Vagina (tissue), 2 donors: ENCODE measurements around the gene AKAP6. TPM values are rescaled to one million over a fixed set of nuclear protein-coding genes. Genes with fewer than 3 reads are reported as not detected.
A peak's percentile ranks its signal among the peaks of the same experiment; 100 is the strongest.
"Not testable (repeated sequence)": the region's sequence is repeated elsewhere in the genome, so short reads cannot be mapped to it uniquely, and the experiment has no call there.

Experiments used
- DNase-seq, 2 donors: peaks; one replicate each; pipeline ENCODE4 v3.0.0-alpha.2; 2017; ENCODE audit errors: extremely low spot score in 2 of 2
- H3K27ac ChIP-seq: fragments of 200-600 bp; sonication (generic); one replicate; pipeline ENCODE4 v1.5.1; 2019
- H3K27me3 ChIP-seq: fragments of 200-600 bp; sonication (generic); one replicate; pipeline ENCODE4 v1.5.1; 2019
- H3K36me3 ChIP-seq, 2 donors: fragments of 200-600 bp; sonication (generic); one replicate each; pipeline ENCODE4 v1.5.1; 2017 to 2019
- H3K4me1 ChIP-seq: fragments of 200-600 bp; sonication (generic); one replicate; pipeline ENCODE4 v1.5.1; 2019
- H3K4me3 ChIP-seq, 2 donors: fragments of 200-600 bp; sonication (generic); 1 replicate in 1 of 2; 2 replicates in 1 of 2; pipeline ENCODE4 v1.5.1; 2016 to 2019
- H3K9me3 ChIP-seq: fragments of 200-600 bp; sonication (generic); one replicate; pipeline ENCODE4 v1.5.1; 2019
- POLR2A ChIP-seq, 2 donors: fragments of 450-650 bp; IDR thresholded peaks; one replicate each; pipeline ENCODE4 v1.6.1; 2017; ENCODE audit warnings: antibody characterized with exemption in 2 of 2, mild to moderate bottlenecking in 2 of 2, moderate library complexity in 2 of 2
- POLR2AphosphoS5 ChIP-seq, 2 donors: sonication (generic); formaldehyde crosslinking; IDR thresholded peaks; one replicate each; pipeline ENCODE4 v1.9.0; 2017; ENCODE audit warnings: antibody characterized with exemption in 2 of 2, mild to moderate bottlenecking in 2 of 2, low read depth in 1 of 2; ENCODE audit not compliant: insufficient read depth in 1 of 2
- intact Hi-C: fragments of 100-400 bp; cut with DNase I; formaldehyde crosslinking; loops from one replicate; pipeline ENCODE4 v1.15.1; 2023
- total RNA-seq: library from RNA; depleted of rRNA; stranded (reverse); fragments of >200 nt; gene quantifications from one replicate; pipeline ENCODE4 v1.2.3, GENCODE V29; 2016
- TF ChIP-seq, protein P1 (sequence below), 3 experiments: fragments of 450-650 bp in 2 of 3; fragments of 200-600 bp in 1 of 3; sonication (generic) in 1 of 3; IDR thresholded peaks; one replicate each; pipeline ENCODE4 v1.5.1; 2017 to 2019; ENCODE audit warnings: antibody characterized with exemption in 3 of 3, mild to moderate bottlenecking in 2 of 3, moderate library complexity in 2 of 3

AKAP6 gene
- total RNA-seq, 1 donor from 2014 or later, result 3.9 TPM

- Histone ChIP-seq H3K4me1 (peaks cover 13% of the 10 kb centered on the region), H3K27ac (no peak overlapping the region), H3K9me3 (no peaks in the 10 kb centered on the region), H3K36me3 (no peaks in the 10 kb centered on the region), H3K27me3 (no peaks in the 10 kb centered on the region), H3K4me3 (no peak overlapping the region)
- peak in 1 of 2 donors; percentile 3 for TF ChIP-seq POLR2AphosphoS5 (IDR thresholded peaks at IDR 0.05; ENCODE audit: insufficient read depth in 1 of 2, low read depth in 1 of 2)
- TF ChIP-seq, protein P1, sequence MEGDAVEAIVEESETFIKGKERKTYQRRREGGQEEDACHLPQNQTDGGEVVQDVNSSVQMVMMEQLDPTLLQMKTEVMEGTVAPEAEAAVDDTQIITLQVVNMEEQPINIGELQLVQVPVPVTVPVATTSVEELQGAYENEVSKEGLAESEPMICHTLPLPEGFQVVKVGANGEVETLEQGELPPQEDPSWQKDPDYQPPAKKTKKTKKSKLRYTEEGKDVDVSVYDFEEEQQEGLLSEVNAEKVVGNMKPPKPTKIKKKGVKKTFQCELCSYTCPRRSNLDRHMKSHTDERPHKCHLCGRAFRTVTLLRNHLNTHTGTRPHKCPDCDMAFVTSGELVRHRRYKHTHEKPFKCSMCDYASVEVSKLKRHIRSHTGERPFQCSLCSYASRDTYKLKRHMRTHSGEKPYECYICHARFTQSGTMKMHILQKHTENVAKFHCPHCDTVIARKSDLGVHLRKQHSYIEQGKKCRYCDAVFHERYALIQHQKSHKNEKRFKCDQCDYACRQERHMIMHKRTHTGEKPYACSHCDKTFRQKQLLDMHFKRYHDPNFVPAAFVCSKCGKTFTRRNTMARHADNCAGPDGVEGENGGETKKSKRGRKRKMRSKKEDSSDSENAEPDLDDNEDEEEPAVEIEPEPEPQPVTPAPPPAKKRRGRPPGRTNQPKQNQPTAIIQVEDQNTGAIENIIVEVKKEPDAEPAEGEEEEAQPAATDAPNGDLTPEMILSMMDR (IDR thresholded peaks at IDR 0.05), result no peak
- intact Hi-C loops, result no loop called here
- no peak for DNase-seq
These were observed 37.9 kb downstream of the AKAP6 start for GRCh38 chr14:32366986-32367385.

DNA sequence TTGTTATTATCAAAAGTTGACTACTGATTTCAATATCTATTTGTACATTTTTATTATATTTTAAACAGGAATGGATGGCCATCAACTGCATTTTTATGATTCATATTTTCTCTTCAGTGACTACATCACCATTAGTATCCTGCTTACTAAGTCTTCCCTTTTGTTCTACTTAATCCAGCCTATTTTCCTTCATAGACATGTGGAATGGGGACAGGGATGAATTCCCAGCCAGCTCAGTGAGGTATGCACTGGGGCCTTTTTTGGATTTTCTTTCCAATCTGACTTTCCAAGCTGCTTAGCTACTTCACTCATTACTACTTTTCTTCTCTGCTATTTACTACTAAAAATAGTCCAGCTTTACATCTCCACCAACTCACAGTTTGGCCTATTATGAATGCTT, 38.4 kb downstream of the AKAP6 start:
- Histone ChIP-seq H3K9me3 (no peaks in the 10 kb centered on the region), H3K36me3 (no peaks in the 10 kb centered on the region), H3K27ac (no peak overlapping the region), H3K27me3 (no peaks in the 10 kb centered on the region), H3K4me1 (peaks cover 13% of the 10 kb centered on the region), H3K4me3 (no peak overlapping the region)
- intact Hi-C loops, result no loop called here
- TF ChIP-seq POLR2AphosphoS5 (IDR thresholded peaks at IDR 0.05; ENCODE audit: insufficient read depth in 1 of 2, low read depth in 1 of 2), result peak in 1 of 2 donors; percentile 26
- TF ChIP-seq, protein P1 (IDR thresholded peaks at IDR 0.05), result no peak
- no peak for DNase-seq

DNA sequence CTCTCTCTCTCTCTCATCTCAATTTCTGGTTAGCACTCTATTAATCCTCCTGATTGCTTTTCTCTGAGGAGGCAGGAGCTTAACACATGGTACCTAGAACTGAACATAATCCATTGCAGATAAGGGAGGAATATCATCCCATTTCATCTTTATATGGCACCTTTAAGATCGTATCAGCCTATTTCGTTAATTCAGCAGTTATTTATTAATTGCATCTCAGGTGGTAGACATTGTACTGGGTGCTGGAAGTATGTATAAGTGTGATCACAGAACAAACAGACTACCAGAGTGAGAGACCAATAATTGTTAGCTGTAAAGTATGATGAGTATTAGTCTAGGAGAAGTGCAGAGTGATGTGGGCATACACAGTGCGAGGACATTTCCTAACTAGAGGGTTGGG, 39.0 kb downstream of the AKAP6 start:
- Histone ChIP-seq H3K27me3 (no peaks in the 10 kb centered on the region), H3K9me3 (no peaks in the 10 kb centered on the region), H3K4me1 (peaks cover 13% of the 10 kb centered on the region), H3K36me3 (no peaks in the 10 kb centered on the region), H3K27ac (no peak overlapping the region), H3K4me3 (no peak overlapping the region)
- TF ChIP-seq, protein P1 (IDR thresholded peaks at IDR 0.05), result no peak
- no peak for TF ChIP-seq POLR2AphosphoS5 (IDR thresholded peaks at IDR 0.05; ENCODE audit: insufficient read depth in 1 of 2, low read depth in 1 of 2)
- no peak for TF ChIP-seq POLR2A (IDR thresholded peaks at IDR 0.05)
- intact Hi-C loops, result no loop called here
- DNase-seq, result no peak

- intact Hi-C loops, result no loop called here
These were observed 41.6 kb downstream of the AKAP6 start for GRCh38 chr14:32370714-32371113.

DNA sequence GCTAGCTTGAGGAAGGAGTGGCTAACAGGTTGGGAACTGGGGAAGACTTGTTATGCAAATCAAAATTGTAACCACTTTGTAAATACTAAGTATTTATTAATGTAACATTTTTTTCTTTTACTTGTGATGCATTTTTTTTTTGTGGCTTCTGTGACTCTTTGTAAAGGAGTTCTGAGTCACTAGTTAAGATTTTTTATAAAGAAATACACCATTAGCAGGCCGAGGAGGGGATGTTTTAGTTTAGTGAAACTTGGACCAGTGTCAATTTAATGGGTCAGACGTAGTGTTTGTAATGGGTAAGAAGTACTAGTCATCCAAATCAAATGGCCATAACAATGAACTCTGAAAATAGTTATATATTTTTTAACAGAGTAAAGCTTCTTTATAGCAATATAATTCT, 43.1 kb downstream of the AKAP6 start:
- no peaks in the 10 kb centered on the region for H3K4me1 ChIP-seq
- no peaks in the 10 kb centered on the region for H3K27me3 ChIP-seq
- TF ChIP-seq POLR2A (IDR thresholded peaks at IDR 0.05) (no peak), POLR2AphosphoS5 (IDR thresholded peaks at IDR 0.05; ENCODE audit: insufficient read depth in 1 of 2, low read depth in 1 of 2) (no peak)
- TF ChIP-seq, protein P1 (IDR thresholded peaks at IDR 0.05), result no peak
- no peaks in the 10 kb centered on the region for H3K36me3 ChIP-seq
- no peak overlapping the region for H3K27ac ChIP-seq
- intact Hi-C loops, result no loop called here
- no peak overlapping the region for H3K4me3 ChIP-seq
- H3K9me3 ChIP-seq, result no peaks in the 10 kb centered on the region
- no peak for DNase-seq

More at GRCh38 chr14:32370714-32371113, 41.6 kb downstream of the AKAP6 start:
- Histone ChIP-seq H3K27ac (no peak overlapping the region), H3K36me3 (no peaks in the 10 kb centered on the region), H3K27me3 (no peaks in the 10 kb centered on the region), H3K4me1 (peaks cover 7% of the 10 kb centered on the region), H3K4me3 (no peak overlapping the region), H3K9me3 (no peaks in the 10 kb centered on the region)
- no peak for DNase-seq
- TF ChIP-seq, protein P1 (IDR thresholded peaks at IDR 0.05), result no peak
- no peak for TF ChIP-seq POLR2A (IDR thresholded peaks at IDR 0.05)
- TF ChIP-seq POLR2AphosphoS5 (IDR thresholded peaks at IDR 0.05; ENCODE audit: insufficient read depth in 1 of 2, low read depth in 1 of 2), result peak in 1 of 2 donors; percentile 52

GRCh38 chr14:32373174-32373573, 44.1 kb downstream of the AKAP6 start:
- H3K4me1 ChIP-seq, H3K36me3 ChIP-seq, DNase-seq, H3K4me3 ChIP-seq, H3K27ac ChIP-seq, H3K9me3 ChIP-seq, intact Hi-C loops, H3K27me3 ChIP-seq: not testable (repeated sequence)
